GM21786 (cell line): Measurements from ENCODE around the gene CPN1.
"Not testable (repeated sequence)": the region's sequence is repeated elsewhere in the genome, so short reads cannot be mapped to it uniquely, and the experiment has no call there.

Source experiments
- ATAC-seq: cut with Tn5 transposase; IDR thresholded peaks from one replicate; pipeline ENCODE4 v1.9.1; 2021; ENCODE audit not compliant: unreplicated experiment

The CPN1 gene

GRCh38 chr10:100025576-100025975 lies 56.1 kb downstream of the CPN1 start:
- no peak for ATAC-seq

- ATAC-seq: no peak
Measured at GRCh38 chr10:100024748-100025147, 56.9 kb downstream of the CPN1 start.

- ATAC-seq: no peak
Measured at GRCh38 chr10:100022403-100022802, 59.3 kb downstream of the CPN1 start.

GRCh38 chr10:100021322-100021721 lies 60.3 kb downstream of the CPN1 start:
- ATAC-seq: no peak

GRCh38 chr10:100020886-100021253 lies 60.8 kb downstream of the CPN1 start:
- no peak for ATAC-seq

- peak; percentile 88 for ATAC-seq
Measured at GRCh38 chr10:100020142-100020885, 61.4 kb downstream of the CPN1 start.

GRCh38 chr10:100019787-100020141 lies 61.9 kb downstream of the CPN1 start:
- ATAC-seq: no peak

- ATAC-seq: peak; percentile 75
Measured at GRCh38 chr10:100014071-100014762, 67.5 kb downstream of the CPN1 start.

- no peak for ATAC-seq
Measured at GRCh38 chr10:100013621-100014020, 68.0 kb downstream of the CPN1 start.

GRCh38 chr10:100011906-100012305 lies 69.8 kb downstream of the CPN1 start:
- not testable (repeated sequence) for ATAC-seq

GRCh38 chr10:100009793-100010676 lies 71.6 kb downstream of the CPN1 start, which contains the start of gene DNMBP:
Gene DNMBP, minus strand, starts transcription at chr10:100009947. Its CDS starts 37,823 bp downstream, at chr10:99972124.
- peak; percentile 51 for ATAC-seq

GRCh38 chr10:100009283-100009792 lies 72.3 kb downstream of the CPN1 start:
- peak; percentile 43 for ATAC-seq

- no peak for ATAC-seq
Measured at GRCh38 chr10:100008708-100009282, 72.9 kb downstream of the CPN1 start.

GRCh38 chr10:100008142-100008522 lies 73.5 kb downstream of the CPN1 start:
- ATAC-seq: no peak

- ATAC-seq: no peak
Measured at GRCh38 chr10:100007231-100008141, 74.2 kb downstream of the CPN1 start.

GRCh38 chr10:100006243-100006886 lies 75.3 kb downstream of the CPN1 start:
- ATAC-seq: no peak

GRCh38 chr10:100004805-100005510 lies 76.7 kb downstream of the CPN1 start:
- no peak for ATAC-seq

- no peak for ATAC-seq
Measured at GRCh38 chr10:100000109-100000644, 81.5 kb downstream of the CPN1 start.
